ENCODE results near the gene LIPG. TPM values are rescaled to one million over a fixed set of nuclear protein-coding genes. Genes with fewer than 3 reads are reported as not detected.

The LIPG gene
- total RNA-seq, 5 donors from 2014 or later (not counting 1 experiment from before 2014, with no cell fraction given) = 0.22 to 0.76 (median 0.26) TPM; not detected in 2

GRCh38 chr18:49544362-49544761 lies 17.5 kb upstream of the LIPG start:
- Mint-ChIP-seq H3K36me3 (no peaks in the 10 kb centered on the region), H3K27me3 (peaks cover 9 to 14% of the 10 kb centered on the region in 2 donors), H3K4me1 (no peaks in the 10 kb centered on the region), H3K4me3 (no peak overlapping the region), H3K27ac (no peak overlapping the region), H3K9me3 (no peaks in the 10 kb centered on the region)
- no peaks in the 10 kb centered on the region for H3K9me3 ChIP-seq
- DNase-seq (no peak), ATAC-seq (replicated peaks in 1 of 4) (no peak)
- H3K27ac ChIP-seq (ENCODE audit: low read length) = no peak overlapping the region
- no peak overlapping the region for H3K4me3 ChIP-seq (ENCODE audit: control insufficient read depth in 1 of 2, extremely low read depth in 1 of 2, low read length in 1 of 2)
- H3K4me1 ChIP-seq (ENCODE audit: control insufficient read depth in 1 of 2, extremely low read depth in 1 of 2, insufficient read depth in 2 of 2, low read length in 2 of 2) = no peaks in the 10 kb centered on the region
- H3K36me3 ChIP-seq (ENCODE audit: control insufficient read depth in 2 of 2, extremely low read depth in 1 of 2, insufficient read depth in 1 of 2, low read length in 1 of 2) = no peaks in the 10 kb centered on the region
- 90% methylated on average over 4 of the region's 5 CpGs for WGBS (ENCODE audit: insufficient coverage)
- H3K27me3 ChIP-seq (replicated peaks in 1 of 2; ENCODE audit: control insufficient read depth in 2 of 2, extremely low read depth in 1 of 2, insufficient read depth in 2 of 2, low read length in 1 of 2) = peaks cover 0 to 6% of the 10 kb centered on the region in 2 experiments
- ChIA-PET POLR2A (no interaction called here), CTCF (no interaction called here)

- no peaks in the 10 kb centered on the region for H3K36me3 Mint-ChIP-seq
- POLR2A ChIA-PET = no interaction called here
- H3K27ac Mint-ChIP-seq = no peak overlapping the region
- Histone ChIP-seq H3K4me1 (ENCODE audit: control insufficient read depth in 1 of 2, extremely low read depth in 1 of 2, insufficient read depth in 2 of 2, low read length in 2 of 2) (no peaks in the 10 kb centered on the region), H3K4me3 (ENCODE audit: control insufficient read depth in 1 of 2, extremely low read depth in 1 of 2, low read length in 1 of 2) (no peak overlapping the region), H3K9me3 (no peaks in the 10 kb centered on the region), H3K27ac (ENCODE audit: low read length) (no peak overlapping the region), H3K27me3 (replicated peaks in 1 of 2; ENCODE audit: control insufficient read depth in 2 of 2, extremely low read depth in 1 of 2, insufficient read depth in 2 of 2, low read length in 1 of 2) (peaks cover 2 to 10% of the 10 kb centered on the region in 2 experiments), H3K36me3 (ENCODE audit: control insufficient read depth in 2 of 2, extremely low read depth in 1 of 2, insufficient read depth in 1 of 2, low read length in 1 of 2) (no peaks in the 10 kb centered on the region)
- CTCF ChIA-PET = no interaction called here
- DNase-seq (no peak), ATAC-seq (replicated peaks in 1 of 4) (no peak)
- no peak overlapping the region for H3K4me3 Mint-ChIP-seq
- no peaks in the 10 kb centered on the region for H3K4me1 Mint-ChIP-seq
- WGBS (ENCODE audit: insufficient coverage) = no CpG with 5 or more reads among the region's 1 CpG
- H3K9me3 Mint-ChIP-seq = no peaks in the 10 kb centered on the region
- H3K27me3 Mint-ChIP-seq = peaks cover 13 to 19% of the 10 kb centered on the region in 2 donors
These were observed 15.6 kb upstream of the LIPG start for GRCh38 chr18:49546278-49546677.

GRCh38 chr18:49546719-49547273 lies 15.1 kb upstream of the LIPG start:
- H3K27ac Mint-ChIP-seq = no peak overlapping the region
- H3K9me3 ChIP-seq = no peaks in the 10 kb centered on the region
- H3K27me3 ChIP-seq (replicated peaks in 1 of 2; ENCODE audit: control insufficient read depth in 2 of 2, extremely low read depth in 1 of 2, insufficient read depth in 2 of 2, low read length in 1 of 2) = peaks cover 2 to 12% of the 10 kb centered on the region in 2 experiments
- ChIA-PET CTCF (no interaction called here), POLR2A (no interaction called here)
- H3K4me1 Mint-ChIP-seq = no peaks in the 10 kb centered on the region
- WGBS (ENCODE audit: insufficient coverage) = 86% methylated on average over 1 of the region's 5 CpGs
- no peaks in the 10 kb centered on the region for H3K9me3 Mint-ChIP-seq
- no peaks in the 10 kb centered on the region for H3K36me3 Mint-ChIP-seq
- no peak overlapping the region for H3K27ac ChIP-seq (ENCODE audit: low read length)
- H3K4me1 ChIP-seq (ENCODE audit: control insufficient read depth in 1 of 2, extremely low read depth in 1 of 2, insufficient read depth in 2 of 2, low read length in 2 of 2) = no peaks in the 10 kb centered on the region
- H3K4me3 ChIP-seq (ENCODE audit: control insufficient read depth in 1 of 2, extremely low read depth in 1 of 2, low read length in 1 of 2) = no peak overlapping the region
- DNase-seq (no peak), ATAC-seq (replicated peaks in 1 of 4) (no peak)
- peaks cover 13 to 24% of the 10 kb centered on the region in 2 donors for H3K27me3 Mint-ChIP-seq
- no peak overlapping the region for H3K4me3 Mint-ChIP-seq
- H3K36me3 ChIP-seq (ENCODE audit: control insufficient read depth in 2 of 2, extremely low read depth in 1 of 2, insufficient read depth in 1 of 2, low read length in 1 of 2) = no peaks in the 10 kb centered on the region

- WGBS (ENCODE audit: insufficient coverage) = no CpG with 5 or more reads among the region's 1 CpG
- CTCF ChIA-PET = no interaction called here
These were observed 14.2 kb upstream of the LIPG start for GRCh38 chr18:49547701-49548100.

GRCh38 chr18:49548229-49548636 lies 13.6 kb upstream of the LIPG start:
- Mint-ChIP-seq H3K27ac (no peak overlapping the region), H3K4me3 (no peak overlapping the region), H3K36me3 (no peaks in the 10 kb centered on the region), H3K27me3 (peaks cover 19 to 30% of the 10 kb centered on the region in 2 donors), H3K4me1 (no peaks in the 10 kb centered on the region), H3K9me3 (peaks cover 0 to 2% (median 0%) of the 10 kb centered on the region in 3 donors)
- no peak for DNase-seq
- peaks cover 2 to 17% of the 10 kb centered on the region in 2 experiments for H3K27me3 ChIP-seq (replicated peaks in 1 of 2; ENCODE audit: control insufficient read depth in 2 of 2, extremely low read depth in 1 of 2, insufficient read depth in 2 of 2, low read length in 1 of 2)
- no CpG with 5 or more reads among the region's 1 CpG for WGBS (ENCODE audit: insufficient coverage)
- H3K36me3 ChIP-seq (ENCODE audit: control insufficient read depth in 2 of 2, extremely low read depth in 1 of 2, insufficient read depth in 1 of 2, low read length in 1 of 2) = no peaks in the 10 kb centered on the region
- no peaks in the 10 kb centered on the region for H3K4me1 ChIP-seq (ENCODE audit: control insufficient read depth in 1 of 2, extremely low read depth in 1 of 2, insufficient read depth in 2 of 2, low read length in 2 of 2)
- no peak for ATAC-seq (replicated peaks in 1 of 4)
- CTCF ChIA-PET = no interaction called here
- POLR2A ChIA-PET = no interaction called here
- no peak overlapping the region for H3K27ac ChIP-seq (ENCODE audit: low read length)
- no peaks in the 10 kb centered on the region for H3K9me3 ChIP-seq
- H3K4me3 ChIP-seq (ENCODE audit: control insufficient read depth in 1 of 2, extremely low read depth in 1 of 2, low read length in 1 of 2) = no peak overlapping the region

More at GRCh38 chr18:49547701-49548100, 14.2 kb upstream of the LIPG start:
- Histone ChIP-seq H3K4me1 (ENCODE audit: control insufficient read depth in 1 of 2, extremely low read depth in 1 of 2, insufficient read depth in 2 of 2, low read length in 2 of 2) (no peaks in the 10 kb centered on the region), H3K36me3 (ENCODE audit: control insufficient read depth in 2 of 2, extremely low read depth in 1 of 2, insufficient read depth in 1 of 2, low read length in 1 of 2) (no peaks in the 10 kb centered on the region), H3K4me3 (ENCODE audit: control insufficient read depth in 1 of 2, extremely low read depth in 1 of 2, low read length in 1 of 2) (no peak overlapping the region), H3K27ac (ENCODE audit: low read length) (no peak overlapping the region), H3K27me3 (replicated peaks in 1 of 2; ENCODE audit: control insufficient read depth in 2 of 2, extremely low read depth in 1 of 2, insufficient read depth in 2 of 2, low read length in 1 of 2) (peaks cover 2 to 17% of the 10 kb centered on the region in 2 experiments), H3K9me3 (no peaks in the 10 kb centered on the region)
- Mint-ChIP-seq H3K27me3 (peaks cover 14 to 26% of the 10 kb centered on the region in 2 donors), H3K36me3 (no peaks in the 10 kb centered on the region), H3K4me1 (no peaks in the 10 kb centered on the region), H3K4me3 (no peak overlapping the region), H3K27ac (no peak overlapping the region), H3K9me3 (no peaks in the 10 kb centered on the region)
- ATAC-seq (replicated peaks in 1 of 4) (no peak), DNase-seq (no peak)
- POLR2A ChIA-PET = no interaction called here

GRCh38 chr18:49550621-49551339 lies 11.1 kb upstream of the LIPG start:
- H3K27me3 ChIP-seq (replicated peaks in 1 of 2; ENCODE audit: control insufficient read depth in 2 of 2, extremely low read depth in 1 of 2, insufficient read depth in 2 of 2, low read length in 1 of 2) = peaks cover 2 to 23% of the 10 kb centered on the region in 2 experiments
- H3K27ac Mint-ChIP-seq = no peak overlapping the region
- no CpG with 5 or more reads among the region's 6 CpGs for WGBS (ENCODE audit: insufficient coverage)
- H3K4me3 Mint-ChIP-seq = no peak overlapping the region
- CTCF ChIA-PET = no interaction called here
- H3K9me3 Mint-ChIP-seq = peaks cover 0 to 4% (median 0%) of the 10 kb centered on the region in 3 donors
- no peak for DNase-seq
- no peak overlapping the region for H3K4me3 ChIP-seq (ENCODE audit: control insufficient read depth in 1 of 2, extremely low read depth in 1 of 2, low read length in 1 of 2)
- ATAC-seq (replicated peaks in 1 of 4) = no peak
- no peak overlapping the region for H3K27ac ChIP-seq (ENCODE audit: low read length)
- no peaks in the 10 kb centered on the region for H3K36me3 Mint-ChIP-seq
- no peaks in the 10 kb centered on the region for H3K4me1 Mint-ChIP-seq
- H3K36me3 ChIP-seq (ENCODE audit: control insufficient read depth in 2 of 2, extremely low read depth in 1 of 2, insufficient read depth in 1 of 2, low read length in 1 of 2) = no peaks in the 10 kb centered on the region
- H3K9me3 ChIP-seq = no peaks in the 10 kb centered on the region
- POLR2A ChIA-PET = no interaction called here
- H3K4me1 ChIP-seq (ENCODE audit: control insufficient read depth in 1 of 2, extremely low read depth in 1 of 2, insufficient read depth in 2 of 2, low read length in 2 of 2) = no peaks in the 10 kb centered on the region
- H3K27me3 Mint-ChIP-seq = peaks cover 25 to 46% of the 10 kb centered on the region in 2 donors

All from T-cell (primary cell).